ENCODE measurements around the gene C9orf43. TPM values are rescaled to one million over a fixed set of nuclear protein-coding genes. Genes with fewer than 3 reads are reported as not detected.
"Not testable (repeated sequence)": the region's sequence is repeated elsewhere in the genome, so short reads cannot be mapped to it uniquely, and the experiment has no call there.

Gene C9orf43, protein sequence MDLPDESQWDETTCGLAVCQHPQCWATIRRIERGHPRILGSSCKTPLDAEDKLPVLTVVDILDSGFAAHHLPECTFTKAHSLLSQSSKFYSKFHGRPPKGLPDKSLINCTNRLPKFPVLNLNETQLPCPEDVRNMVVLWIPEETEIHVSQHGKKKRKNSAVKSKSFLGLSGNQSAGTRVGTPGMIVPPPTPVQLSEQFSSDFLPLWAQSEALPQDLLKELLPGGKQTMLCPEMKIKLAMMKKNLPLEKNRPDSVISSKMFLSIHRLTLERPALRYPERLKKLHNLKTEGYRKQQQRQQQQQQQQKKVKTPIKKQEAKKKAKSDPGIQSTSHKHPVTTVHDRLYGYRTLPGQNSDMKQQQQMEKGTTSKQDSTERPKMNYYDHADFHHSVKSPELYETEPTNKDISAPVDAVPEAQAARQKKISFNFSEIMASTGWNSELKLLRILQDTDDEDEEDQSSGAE
- total RNA-seq, result 0.35 TPM
- long read RNA-seq, result 0 reads

DNA sequence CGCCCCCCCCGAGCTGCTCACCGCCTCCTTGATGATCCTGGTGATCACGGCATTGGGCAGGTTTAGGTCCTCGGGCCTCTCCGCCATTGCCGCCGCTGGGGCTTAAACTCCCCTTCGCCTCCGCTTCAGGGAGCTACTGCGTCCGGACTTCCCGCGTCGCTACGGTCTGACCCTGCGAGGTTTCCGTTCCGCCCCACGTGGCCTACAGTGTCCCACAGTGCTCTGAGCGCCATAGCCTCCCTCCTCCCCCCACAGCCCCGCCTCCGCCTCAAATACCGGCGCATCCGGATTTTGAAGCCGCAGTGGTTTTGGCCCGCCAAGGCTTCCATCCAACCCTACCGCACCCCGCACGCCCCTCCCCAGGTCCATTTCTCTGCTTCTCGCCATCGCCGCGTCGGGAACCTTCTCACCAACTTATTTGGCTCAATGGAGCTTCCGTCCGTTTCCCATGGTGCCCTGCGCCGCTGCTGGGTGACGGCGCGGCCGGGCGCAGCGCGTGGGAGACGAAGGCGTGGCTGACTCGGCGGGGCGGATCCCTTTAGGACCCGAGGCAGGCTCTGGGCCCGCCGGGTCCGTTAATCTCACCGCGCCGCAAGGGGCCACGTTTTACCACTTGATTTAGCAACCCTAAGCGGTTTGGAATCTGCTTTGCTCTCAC, at the start of gene C9orf43, which contains the start of gene POLE3:
TSS of gene C9orf43 (plus strand) at position 541 of the 658 bp plus-strand sequence. CDS start 2,747 bp downstream, outside the sequence.
TSS of gene POLE3 (minus strand) at position 469 of the 658 bp plus-strand sequence. CDS start at position 87, 382 bp downstream.
- H3K4me1 ChIP-seq, result peaks cover 27% of the 10 kb centered on the region
- peak; percentile 99 for ATAC-seq
- H3K27ac ChIP-seq, result peak within 1 kb of the TSS; percentile 93
- intact Hi-C loops (cut with DNase I), result no loop called here
- H3K4me3 ChIP-seq, result peak within 1 kb of the TSS; percentile 87
- DNase-seq, result peak; percentile 97
- no peaks in the 10 kb centered on the region for H3K9me3 ChIP-seq
- TF ChIP-seq, protein P1, sequence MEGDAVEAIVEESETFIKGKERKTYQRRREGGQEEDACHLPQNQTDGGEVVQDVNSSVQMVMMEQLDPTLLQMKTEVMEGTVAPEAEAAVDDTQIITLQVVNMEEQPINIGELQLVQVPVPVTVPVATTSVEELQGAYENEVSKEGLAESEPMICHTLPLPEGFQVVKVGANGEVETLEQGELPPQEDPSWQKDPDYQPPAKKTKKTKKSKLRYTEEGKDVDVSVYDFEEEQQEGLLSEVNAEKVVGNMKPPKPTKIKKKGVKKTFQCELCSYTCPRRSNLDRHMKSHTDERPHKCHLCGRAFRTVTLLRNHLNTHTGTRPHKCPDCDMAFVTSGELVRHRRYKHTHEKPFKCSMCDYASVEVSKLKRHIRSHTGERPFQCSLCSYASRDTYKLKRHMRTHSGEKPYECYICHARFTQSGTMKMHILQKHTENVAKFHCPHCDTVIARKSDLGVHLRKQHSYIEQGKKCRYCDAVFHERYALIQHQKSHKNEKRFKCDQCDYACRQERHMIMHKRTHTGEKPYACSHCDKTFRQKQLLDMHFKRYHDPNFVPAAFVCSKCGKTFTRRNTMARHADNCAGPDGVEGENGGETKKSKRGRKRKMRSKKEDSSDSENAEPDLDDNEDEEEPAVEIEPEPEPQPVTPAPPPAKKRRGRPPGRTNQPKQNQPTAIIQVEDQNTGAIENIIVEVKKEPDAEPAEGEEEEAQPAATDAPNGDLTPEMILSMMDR (IDR thresholded peaks at IDR 0.05), result no peak
- no peaks in the 10 kb centered on the region for H3K27me3 ChIP-seq (ENCODE audit: low read depth)
- H3K36me3 ChIP-seq, result peaks cover 24% of the 10 kb centered on the region

DNA sequence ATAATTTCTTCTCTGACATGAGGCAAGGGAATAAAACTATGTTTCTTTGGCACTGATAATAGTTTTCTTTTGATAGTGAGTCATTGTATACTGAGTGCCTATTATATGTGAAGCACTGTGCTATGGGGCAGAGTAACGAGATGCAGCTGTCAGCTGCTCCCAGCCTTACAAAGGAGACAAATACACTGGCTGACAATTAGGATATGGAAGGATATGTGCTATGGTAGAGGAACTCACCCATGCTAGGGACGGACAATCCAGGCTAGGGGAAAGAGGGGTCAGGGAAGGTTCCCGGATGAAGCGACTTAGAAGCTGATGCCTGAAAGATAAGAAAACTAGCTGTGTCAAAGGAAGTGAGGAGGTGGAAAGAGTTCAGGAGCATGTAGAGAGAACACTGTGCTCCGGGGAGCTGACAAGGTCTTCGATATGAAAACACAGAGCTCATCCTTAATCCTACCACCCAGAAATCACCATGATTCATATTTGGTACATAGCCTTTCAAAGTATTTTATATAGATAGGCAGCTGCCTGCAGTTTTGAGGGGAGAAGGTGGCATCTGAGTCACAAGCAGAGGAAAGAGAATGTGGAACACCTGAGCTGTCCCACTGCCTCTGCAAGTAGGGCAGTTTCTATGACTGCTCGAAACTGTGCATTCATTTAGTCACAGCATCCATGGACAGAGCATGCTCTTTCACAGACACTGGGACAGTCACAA, 49.1 kb upstream of the C9orf43 start:
- Histone ChIP-seq H3K27me3 (ENCODE audit: low read depth) (no peaks in the 10 kb centered on the region), H3K36me3 (peaks cover 4% of the 10 kb centered on the region), H3K27ac (no peak overlapping the region), H3K4me1 (no peaks in the 10 kb centered on the region), H3K9me3 (no peaks in the 10 kb centered on the region), H3K4me3 (no peak overlapping the region)
- DNase-seq (no peak), ATAC-seq (no peak)
- TF ChIP-seq, protein P1 (IDR thresholded peaks at IDR 0.05), result no peak
- intact Hi-C loops (cut with DNase I), result no loop called here

DNA sequence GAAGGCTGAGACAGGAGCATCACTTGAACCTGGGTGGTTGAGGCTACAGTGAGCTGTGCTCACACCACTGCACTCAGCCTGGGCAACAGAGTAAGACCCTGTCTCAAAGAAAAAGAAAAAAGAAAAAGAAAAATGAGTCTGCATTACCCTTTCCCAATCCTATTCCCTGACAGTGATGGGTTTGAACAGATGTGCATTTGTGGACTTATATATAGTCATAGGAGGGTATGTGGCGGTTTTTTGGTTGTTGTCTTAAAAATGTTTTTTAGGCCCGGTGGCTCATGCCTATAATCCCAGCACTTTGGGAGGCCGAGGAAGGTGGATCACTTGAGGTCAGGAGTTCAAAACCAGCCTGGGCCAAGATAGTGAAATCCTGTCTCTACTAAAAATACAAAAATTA, 47.2 kb upstream of the C9orf43 start:
- no peak overlapping the region for H3K4me3 ChIP-seq
- DNase-seq (no peak), ATAC-seq (no peak)
- no peaks in the 10 kb centered on the region for H3K4me1 ChIP-seq
- no peaks in the 10 kb centered on the region for H3K9me3 ChIP-seq
- no peak overlapping the region for H3K27ac ChIP-seq
- H3K27me3 ChIP-seq (ENCODE audit: low read depth), result no peaks in the 10 kb centered on the region
- intact Hi-C loops (cut with DNase I), result no loop called here
- peaks cover 4% of the 10 kb centered on the region for H3K36me3 ChIP-seq
- TF ChIP-seq, protein P1 (IDR thresholded peaks at IDR 0.05), result no peak

DNA sequence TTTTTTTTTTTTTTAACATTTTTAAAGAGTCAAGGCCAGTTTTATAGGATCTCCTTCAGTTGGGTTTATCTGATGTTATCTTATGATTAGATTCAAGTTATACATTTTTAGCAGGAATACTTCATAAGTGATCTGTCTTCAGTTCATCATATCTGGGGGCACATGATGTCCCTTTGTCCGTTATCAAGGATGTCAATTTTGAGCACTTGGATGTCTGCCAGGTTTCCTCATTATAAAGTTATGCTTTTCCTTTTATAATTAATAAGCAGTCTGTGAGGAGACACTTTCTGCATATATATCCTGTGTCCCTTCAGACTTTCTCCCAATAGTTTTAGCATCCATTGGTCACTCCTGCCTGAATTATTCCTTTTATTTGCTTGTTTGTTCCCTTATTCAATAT, 45.6 kb upstream of the C9orf43 start:
- ATAC-seq (no peak), DNase-seq (no peak)
- Histone ChIP-seq H3K9me3 (no peaks in the 10 kb centered on the region), H3K36me3 (peaks cover 4% of the 10 kb centered on the region), H3K4me1 (no peaks in the 10 kb centered on the region), H3K27me3 (ENCODE audit: low read depth) (no peaks in the 10 kb centered on the region), H3K4me3 (no peak overlapping the region), H3K27ac (no peak overlapping the region)
- intact Hi-C loops (cut with DNase I), result no loop called here
- TF ChIP-seq, protein P1 (IDR thresholded peaks at IDR 0.05), result no peak

DNA sequence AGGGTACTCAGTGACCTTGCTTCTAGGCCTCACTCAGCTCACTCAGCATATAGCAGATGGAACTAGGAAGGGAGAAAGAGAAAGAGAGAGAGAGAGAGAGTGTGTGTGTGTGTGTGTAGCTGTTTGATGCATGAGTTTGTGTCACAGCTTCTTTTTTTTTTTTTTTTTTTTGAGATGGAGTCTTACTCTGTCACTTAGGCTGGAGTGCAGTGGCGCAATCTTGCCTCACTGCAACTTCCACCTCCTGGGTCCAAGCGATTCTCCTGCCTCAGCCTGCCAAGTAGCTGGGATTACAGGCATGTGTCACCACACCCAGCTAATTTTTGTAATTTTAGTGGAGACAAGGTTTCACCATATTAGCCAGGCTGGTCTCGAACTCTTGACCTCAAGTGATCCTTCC, 44.9 kb upstream of the C9orf43 start:
- H3K4me3 ChIP-seq; ATAC-seq; intact Hi-C loops (cut with DNase I): not testable (repeated sequence)

More for the DNA sequence above, 44.9 kb upstream of the C9orf43 start:
- DNase-seq, result peak; percentile 59
- H3K27me3 ChIP-seq (ENCODE audit: low read depth); H3K27ac ChIP-seq; H3K36me3 ChIP-seq; H3K4me1 ChIP-seq; H3K9me3 ChIP-seq: not testable (repeated sequence)

Measured in lower lobe of right lung (tissue), 2 donors.